Heart left ventricle (tissue), 16 donors: ENCODE measurements around the gene MACF1. TPM values are rescaled to one million over a fixed set of nuclear protein-coding genes. Genes with fewer than 3 reads are reported as not detected.

ENCODE experiments used
- ATAC-seq, 4 donors: fragments of 200-7000 bp; cut with Tn5 transposase; one replicate each; pipeline ENCODE4 v1.9.1; 2020 to 2022; ENCODE audit warnings: moderate library complexity in 4 of 4, mild to moderate bottlenecking in 3 of 4, moderate number of reproducible peaks in 1 of 4
- DNase-seq, 5 donors: peaks; one replicate each; pipeline ENCODE4 v3.0.0-alpha.2; 2020
- H3K27ac ChIP-seq, 12 donors: fragments of 200-600 bp; sonication (generic) in 4 of 12; one replicate each; pipeline versions ENCODE4 v1.5.0 to v1.8.0; 2016 to 2022; ENCODE audit warnings: mild to moderate bottlenecking in 2 of 12
- H3K27me3 ChIP-seq, 9 donors: fragments of 200-600 bp; sonication (generic) in 2 of 9; one replicate each; pipeline versions ENCODE4 v1.5.1 to v1.8.0; 2016 to 2022; ENCODE audit warnings: mild to moderate bottlenecking in 3 of 9
- H3K36me3 ChIP-seq, 9 donors: fragments of 200-600 bp; sonication (generic) in 2 of 9; one replicate each; pipeline versions ENCODE4 v1.5.0 to v1.8.0; 2018 to 2022; ENCODE audit warnings: mild to moderate bottlenecking in 2 of 9
- H3K4me1 ChIP-seq, 12 donors: fragments of 200-600 bp; sonication (generic) in 4 of 12; one replicate each; pipeline versions ENCODE4 v1.5.0 to v1.8.0; 2016 to 2022; ENCODE audit warnings: mild to moderate bottlenecking in 3 of 12
- H3K4me3 ChIP-seq, 12 donors: fragments of 200-600 bp; sonication (generic) in 4 of 12; one replicate each; pipeline versions ENCODE4 v1.5.0 to v1.8.0; 2017 to 2022; ENCODE audit warnings: mild to moderate bottlenecking in 9 of 12, moderate library complexity in 4 of 12
- H3K9me3 ChIP-seq, 12 donors: fragments of 200-600 bp; sonication (generic) in 4 of 12; one replicate each; pipeline versions ENCODE4 v1.5.0 to v1.8.0; 2016 to 2022; ENCODE audit warnings: mild to moderate bottlenecking in 1 of 12
- CTCF ChIP-seq, 12 donors: fragments of 200-600 bp; sonication (generic) in 4 of 12; IDR thresholded peaks; one replicate each; pipeline versions ENCODE4 v1.5.0 to v1.8.0; 2018 to 2022; ENCODE audit warnings: antibody characterized with exemption in 12 of 12, mild to moderate bottlenecking in 5 of 12
- POLR2A ChIP-seq, 2 donors: fragments of 450-650 bp; IDR thresholded peaks; one replicate each; pipeline ENCODE4 v1.6.1; 2017; ENCODE audit warnings: antibody characterized with exemption in 2 of 2, mild to moderate bottlenecking in 2 of 2, moderate library complexity in 2 of 2
- WGBS, 4 donors: extraction: QIAGEN DNeasy Blood & Tissue Kit in 2 of 4; methylation state at CpG; one replicate each; pipeline versions ENCODE4 v1.1.5 to v1.1.7; 2013 to 2018; 5-methylcytosine and 5-hydroxymethylcytosine counted together
- intact Hi-C, 10 donors: fragments of 100-400 bp; cut with DNase I; formaldehyde crosslinking; loops; one replicate each; pipeline versions ENCODE4 v1.11.1 to v1.14.2; 2022
- polyA plus RNA-seq, 2 donors: library from polyadenylated mRNA; stranded (reverse); fragments of 200-250 nt; gene quantifications; one replicate each; pipeline ENCODE4 v1.2.3, GENCODE V29; 2013
- total RNA-seq, 9 donors: library from RNA; depleted of rRNA in 2 of 9; stranded (reverse); fragments of >200 nt in 2 of 9; fragmentation: NEBNext Ultra II Directional in 3 of 9; extraction: Animal tissue kit (Norgen Biotek cat#: 25700) in 3 of 9; gene quantifications; one replicate each; pipeline versions ENCODE4 v1.1.0 to v1.2.4, GENCODE V29; 2016 to 2023
- donor health status: ischemic (EF 13 %, LVEDD 7.1; RV severe dilation, severe dysfunction).
- donor health status: healthy with polysubstance abuse.
- donor health status: DM: no; HTN: yes; CAD: no.
- donor health status: DM: no; HTN: no; CAD: no.
- donor health status: ischemic (EF 25% LVEDD 6.9; RV normal size, moderate dysfunction).
- donor health status: ischemic (EF 25% LVEDD 5.7; RV mildly dilated, moderate dysfunction).
- donor health status: healthy.
- donor health status: DM: yes; HTN: yes; CAD: no.
- donor health status: ischemic (EF 35%, LVEDD 5.7; RV mildly dilated, moderate dysfunction).
- donor health status: nonischemic (EF 11% LVEDD 7.7; RV severe dilation, severe dysfunction).
- donor health status: DM: yes; HTN: yes; CAD: no.
- donor health status: PGD.
- donor health status: ischemic (EF 29% LVEDD 5.4; RV normal size, mild dysfunction).
- donor health status: nonischemic (EF 23%, LVEDD 6.1; RV moderate dilation, normal function).

Gene MACF1
- total and polyA plus RNA-seq, 11 donors = 102 to 436 (median 251) TPM

GRCh38 chr1:39335216-39335615 lies 130.7 kb downstream of the MACF1 start:
- Histone ChIP-seq H3K4me1 (peaks cover 0 to 18% (median 0%) of the 10 kb centered on the region in 12 donors), H3K27me3 (no peaks in the 10 kb centered on the region), H3K27ac (peak overlapping the region in 1 of 12 donors; percentile 58), H3K36me3 (peaks cover 0 to 100% (median 98%) of the 10 kb centered on the region in 9 donors), H3K9me3 (no peaks in the 10 kb centered on the region), H3K4me3 (no peak overlapping the region)
- DNase-seq (no peak), ATAC-seq (peak in 1 of 4 donors; percentile 22)
- no peak for TF ChIP-seq CTCF (IDR thresholded peaks at IDR 0.05)
- TF ChIP-seq POLR2A (IDR thresholded peaks at IDR 0.05) = no peak
- 75 to 89% (median 88%) methylated on average over 3 of the region's 3 CpGs for WGBS, 4 donors
- intact Hi-C loops = loop anchor here in 1 of 10 donors (10.0 kb wide), 1 partner anchor 200 kb away; no protein-coding TSS in a partner anchor

GRCh38 chr1:39337067-39337466 lies 132.6 kb downstream of the MACF1 start:
- TF ChIP-seq POLR2A (IDR thresholded peaks at IDR 0.05) (no peak), CTCF (IDR thresholded peaks at IDR 0.05) (no peak)
- Histone ChIP-seq H3K4me1 (peaks cover 0 to 18% (median 0%) of the 10 kb centered on the region in 12 donors), H3K4me3 (no peak overlapping the region), H3K27me3 (no peaks in the 10 kb centered on the region), H3K9me3 (no peaks in the 10 kb centered on the region), H3K27ac (no peak overlapping the region), H3K36me3 (peaks cover 0 to 100% (median 98%) of the 10 kb centered on the region in 9 donors)
- DNase-seq (no peak), ATAC-seq (no peak)
- 84 to 98% (median 94%) methylated on average over 3 of the region's 3 CpGs for WGBS, 4 donors
- intact Hi-C loops = loop anchor here in 1 of 10 donors (10.0 kb wide), 1 partner anchor 198 kb away; no protein-coding TSS in a partner anchor

GRCh38 chr1:39342776-39343175 lies 138.3 kb downstream of the MACF1 start:
- TF ChIP-seq POLR2A (IDR thresholded peaks at IDR 0.05) (no peak), CTCF (IDR thresholded peaks at IDR 0.05) (no peak)

GRCh38 chr1:39344394-39345154 lies 140.1 kb downstream of the MACF1 start:
- TF ChIP-seq CTCF (IDR thresholded peaks at IDR 0.05) (no peak), POLR2A (IDR thresholded peaks at IDR 0.05) (no peak)
- Histone ChIP-seq H3K27me3 (no peaks in the 10 kb centered on the region), H3K27ac (no peak overlapping the region), H3K4me1 (no peaks in the 10 kb centered on the region), H3K4me3 (no peak overlapping the region), H3K9me3 (no peaks in the 10 kb centered on the region), H3K36me3 (peaks cover 3 to 100% (median 96%) of the 10 kb centered on the region in 9 donors)
- 79 to 84% (median 81%) methylated on average over 12 of the region's 12 CpGs for WGBS, 4 donors
- ATAC-seq (no peak), DNase-seq (no peak)
- intact Hi-C loops = loop anchor here in 2 of 10 donors (10.0 kb wide), 2 partner anchors 50 to 200 kb away; no protein-coding TSS in a partner anchor

More at GRCh38 chr1:39342776-39343175, 138.3 kb downstream of the MACF1 start:
- Histone ChIP-seq H3K4me3 (no peak overlapping the region), H3K27ac (no peak overlapping the region), H3K9me3 (no peaks in the 10 kb centered on the region), H3K4me1 (no peaks in the 10 kb centered on the region), H3K27me3 (no peaks in the 10 kb centered on the region), H3K36me3 (peaks cover 0 to 100% (median 96%) of the 10 kb centered on the region in 9 donors)
- intact Hi-C loops = loop anchor here in 2 of 10 donors (10.0 kb wide), 2 partner anchors 48 to 202 kb away; no protein-coding TSS in a partner anchor
- WGBS, 4 donors = 90 to 95% (median 93%) methylated on average over 3 of the region's 3 CpGs
- DNase-seq = no peak
- ATAC-seq = no peak
